Neural progenitor cell (in vitro differentiated cells): ENCODE measurements around the gene C8A. TPM values are rescaled to one million over a fixed set of nuclear protein-coding genes. Genes with fewer than 3 reads are reported as not detected.

ENCODE experiments used
- DNase-seq: peaks from one replicate; pipeline ENCODE4 v3.0.0-alpha.2; 2016; ENCODE audit warnings: low spot score
- H2AFZ ChIP-seq: fragments of 200-600 bp; sonication (generic); replicated peaks from 2 replicates; pipeline ENCODE4 v1.6.1; 2016; ENCODE audit warnings: antibody characterized with exemption
- H3F3A ChIP-seq: fragments of 200-600 bp; sonication (generic); 2 replicates; pipeline ENCODE4 v1.6.1; 2016; ENCODE audit warnings: antibody characterized with exemption, low read depth
- H3K27ac ChIP-seq: fragments of 200-600 bp; sonication (generic); 2 replicates; pipeline ENCODE4 v1.5.1; 2016; ENCODE audit warnings: mild to moderate bottlenecking
- H3K27me3 ChIP-seq: fragments of 200-600 bp; sonication (generic); 2 replicates; pipeline ENCODE4 v1.6.1; 2016; ENCODE audit warnings: mild to moderate bottlenecking, moderate library complexity
- H3K36me3 ChIP-seq: fragments of 200-600 bp; sonication (generic); 2 replicates; pipeline ENCODE4 v1.5.1; 2016
- H3K4me1 ChIP-seq: fragments of 200-600 bp; sonication (generic); 2 replicates; pipeline ENCODE4 v1.6.1; 2016; ENCODE audit warnings: mixed run types
- H3K4me2 ChIP-seq: fragments of 200-600 bp; sonication (generic); 2 replicates; pipeline ENCODE4 v1.6.1; 2016
- H3K4me3 ChIP-seq: fragments of 200-600 bp; sonication (generic); 2 replicates; pipeline ENCODE4 v1.5.1; 2016
- H3K79me2 ChIP-seq: fragments of 200-600 bp; sonication (generic); 2 replicates; pipeline ENCODE4 v1.6.1; 2016; ENCODE audit warnings: low read depth
- H3K9ac ChIP-seq: fragments of 200-600 bp; sonication (generic); 2 replicates; pipeline ENCODE4 v1.6.1; 2016
- H3K9me3 ChIP-seq: fragments of 200-600 bp; sonication (generic); 2 replicates; pipeline ENCODE4 v1.5.1; 2016; ENCODE audit warnings: low read depth
- H4K20me1 ChIP-seq: fragments of 200-600 bp; sonication (generic); 2 replicates; pipeline ENCODE4 v1.6.1; 2016; ENCODE audit warnings: low read depth
- H3K27ac Mint-ChIP-seq: 3 replicates; pipeline ENCODE4 v1.8.0; 2021; ENCODE audit warnings: mixed read lengths
- H3K27me3 Mint-ChIP-seq: 2 replicates; pipeline ENCODE4 v1.8.0; 2022; ENCODE audit warnings: low read depth, mild to moderate bottlenecking, inconsistent platforms, moderate library complexity, mixed read lengths; ENCODE audit not compliant: insufficient read depth
- H3K36me3 Mint-ChIP-seq: 3 replicates; pipeline ENCODE4 v1.8.0; 2021; ENCODE audit warnings: mixed read lengths
- H3K4me1 Mint-ChIP-seq: 3 replicates; pipeline ENCODE4 v1.8.0; 2021; ENCODE audit warnings: mixed read lengths
- H3K4me3 Mint-ChIP-seq: 3 replicates; pipeline ENCODE4 v1.8.0; 2021; ENCODE audit warnings: mild to moderate bottlenecking, moderate library complexity, mixed read lengths
- H3K9me3 Mint-ChIP-seq: 3 replicates; pipeline ENCODE4 v1.8.0; 2020; ENCODE audit warnings: mixed read lengths
- CTCF ChIP-seq: fragments of 200-600 bp; sonication (generic); IDR thresholded peaks from 2 replicates; pipeline ENCODE4 v1.5.1; 2017; ENCODE audit warnings: antibody characterized with exemption, mild to moderate bottlenecking
- EZH2 ChIP-seq: fragments of 200-600 bp; sonication (generic); IDR thresholded peaks from 2 replicates; pipeline ENCODE4 v1.6.1; 2017; ENCODE audit warnings: antibody characterized with exemption, mild to moderate bottlenecking, moderate library complexity
- EZH2phosphoT487 ChIP-seq: fragments of 200-600 bp; sonication (generic); IDR thresholded peaks from 2 replicates; pipeline ENCODE4 v1.6.1; 2017; ENCODE audit warnings: antibody characterized with exemption
- total RNA-seq: library from RNA; depleted of rRNA; stranded (reverse); fragments of >200 nt; gene quantifications from 2 replicates; pipeline ENCODE4 v1.2.3, GENCODE V29; 2015; ENCODE audit warnings: low replicate concordance

Gene C8A
- total RNA-seq, 1 donor from 2014 or later = not detected

GRCh38 chr1:56849750-56850149 lies 4.8 kb upstream of the C8A start:
- no peaks in the 10 kb centered on the region for H3K79me2 ChIP-seq
- Mint-ChIP-seq H3K36me3 (no peaks in the 10 kb centered on the region), H3K4me3 (no peak overlapping the region), H3K27me3 (peaks cover 10% of the 10 kb centered on the region), H3K27ac (no peak overlapping the region), H3K9me3 (no peaks in the 10 kb centered on the region), H3K4me1 (peaks cover 19% of the 10 kb centered on the region)
- H3F3A ChIP-seq = no peaks in the 10 kb centered on the region
- H3K27me3 ChIP-seq = no peaks in the 10 kb centered on the region
- TF ChIP-seq EZH2phosphoT487 (no peak), EZH2 (no peak), CTCF (no peak)
- no peak overlapping the region for H3K4me3 ChIP-seq
- no peaks in the 10 kb centered on the region for H3K9me3 ChIP-seq
- peak overlapping the region; percentile 34 for H3K4me2 ChIP-seq
- DNase-seq = peak; percentile 35
- H3K36me3 ChIP-seq = no peaks in the 10 kb centered on the region
- peaks cover 22% of the 10 kb centered on the region for H3K4me1 ChIP-seq
- no peak overlapping the region for H2AFZ ChIP-seq
- H3K27ac ChIP-seq = no peak overlapping the region
- no peaks in the 10 kb centered on the region for H4K20me1 ChIP-seq
- H3K9ac ChIP-seq = no peak overlapping the region

- DNase-seq = no peak
- Histone ChIP-seq H3F3A (no peaks in the 10 kb centered on the region), H3K4me3 (no peak overlapping the region), H3K4me2 (no peak overlapping the region), H3K36me3 (no peaks in the 10 kb centered on the region), H3K27me3 (no peaks in the 10 kb centered on the region), H3K9me3 (no peaks in the 10 kb centered on the region), H2AFZ (no peak overlapping the region), H3K9ac (no peak overlapping the region), H4K20me1 (no peaks in the 10 kb centered on the region), H3K4me1 (peaks cover 16% of the 10 kb centered on the region), H3K27ac (no peak overlapping the region), H3K79me2 (no peaks in the 10 kb centered on the region)
- Mint-ChIP-seq H3K9me3 (no peaks in the 10 kb centered on the region), H3K27me3 (peaks cover 10% of the 10 kb centered on the region), H3K27ac (no peak overlapping the region), H3K4me3 (no peak overlapping the region), H3K4me1 (peaks cover 14% of the 10 kb centered on the region), H3K36me3 (no peaks in the 10 kb centered on the region)
- TF ChIP-seq EZH2 (no peak), EZH2phosphoT487 (no peak), CTCF (no peak)
Observed at GRCh38 chr1:56850411-56850810, 4.2 kb upstream of the C8A start.

GRCh38 chr1:56850922-56851321 lies 3.7 kb upstream of the C8A start:
- Histone ChIP-seq H3K79me2 (no peaks in the 10 kb centered on the region), H3K36me3 (no peaks in the 10 kb centered on the region), H3K9ac (no peak overlapping the region), H3K27me3 (no peaks in the 10 kb centered on the region), H2AFZ (no peak overlapping the region), H3K9me3 (no peaks in the 10 kb centered on the region), H3K4me2 (no peak overlapping the region), H4K20me1 (no peaks in the 10 kb centered on the region), H3K27ac (no peak overlapping the region), H3F3A (no peaks in the 10 kb centered on the region), H3K4me1 (peaks cover 16% of the 10 kb centered on the region), H3K4me3 (no peak overlapping the region)
- no peaks in the 10 kb centered on the region for H3K9me3 Mint-ChIP-seq
- DNase-seq = no peak
- H3K27me3 Mint-ChIP-seq = peaks cover 8% of the 10 kb centered on the region
- no peak overlapping the region for H3K27ac Mint-ChIP-seq
- no peak for TF ChIP-seq CTCF
- no peak for TF ChIP-seq EZH2
- no peak for TF ChIP-seq EZH2phosphoT487
- H3K4me1 Mint-ChIP-seq = peaks cover 14% of the 10 kb centered on the region
- H3K36me3 Mint-ChIP-seq = no peaks in the 10 kb centered on the region
- H3K4me3 Mint-ChIP-seq = no peak overlapping the region

GRCh38 chr1:56852476-56852875 lies 2.1 kb upstream of the C8A start:
- no peak for TF ChIP-seq EZH2phosphoT487
- no peak for TF ChIP-seq EZH2
- TF ChIP-seq CTCF = no peak
- no peaks in the 10 kb centered on the region for H3K36me3 Mint-ChIP-seq
- no peak overlapping the region for H3K27ac Mint-ChIP-seq

More at GRCh38 chr1:56852476-56852875, 2.1 kb upstream of the C8A start:
- no peaks in the 10 kb centered on the region for H3F3A ChIP-seq
- no peaks in the 10 kb centered on the region for H3K79me2 ChIP-seq
- Mint-ChIP-seq H3K4me3 (no peak overlapping the region), H3K4me1 (peaks cover 14% of the 10 kb centered on the region), H3K9me3 (no peaks in the 10 kb centered on the region), H3K27me3 (peaks cover 7% of the 10 kb centered on the region)
- no peak overlapping the region for H3K4me2 ChIP-seq
- H3K27ac ChIP-seq = no peak overlapping the region
- H3K27me3 ChIP-seq = no peaks in the 10 kb centered on the region
- no peak overlapping the region for H3K4me3 ChIP-seq
- peaks cover 16% of the 10 kb centered on the region for H3K4me1 ChIP-seq
- H3K9me3 ChIP-seq = no peaks in the 10 kb centered on the region
- no peaks in the 10 kb centered on the region for H4K20me1 ChIP-seq
- H3K36me3 ChIP-seq = no peaks in the 10 kb centered on the region
- no peak overlapping the region for H3K9ac ChIP-seq
- no peak overlapping the region for H2AFZ ChIP-seq
- DNase-seq = no peak
